NCI-H128 (cell line): ENCODE results near the gene HECTD2.
"Not testable (repeated sequence)": the region's sequence is repeated elsewhere in the genome, so short reads cannot be mapped to it uniquely, and the experiment has no call there.

Experiments
- DNase-seq: peaks from one replicate; lab custom pipeline; 2025; ENCODE audit not compliant: unreplicated experiment; lab: John Stamatoyannopoulos, UW

The HECTD2 gene

DNA sequence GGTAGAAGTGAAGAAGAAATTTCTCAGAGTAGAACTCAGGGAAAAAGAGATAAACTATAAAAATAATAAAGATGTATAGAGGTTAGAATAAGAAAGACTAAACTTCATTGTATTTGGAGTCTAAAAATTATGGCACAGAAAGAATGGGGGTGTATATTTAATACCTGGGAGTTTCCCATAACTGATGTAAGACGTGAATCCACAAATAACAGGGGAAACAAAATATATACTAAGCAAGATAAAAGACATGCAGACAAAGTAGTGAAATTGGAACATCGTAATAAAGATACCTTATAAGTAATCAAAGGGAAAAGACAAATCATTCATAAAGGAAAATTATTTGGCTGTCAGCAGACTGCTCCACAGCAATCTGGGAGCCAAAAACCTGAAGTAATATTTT lies 62.8 kb downstream of the HECTD2 start:
- no peak for DNase-seq

DNA sequence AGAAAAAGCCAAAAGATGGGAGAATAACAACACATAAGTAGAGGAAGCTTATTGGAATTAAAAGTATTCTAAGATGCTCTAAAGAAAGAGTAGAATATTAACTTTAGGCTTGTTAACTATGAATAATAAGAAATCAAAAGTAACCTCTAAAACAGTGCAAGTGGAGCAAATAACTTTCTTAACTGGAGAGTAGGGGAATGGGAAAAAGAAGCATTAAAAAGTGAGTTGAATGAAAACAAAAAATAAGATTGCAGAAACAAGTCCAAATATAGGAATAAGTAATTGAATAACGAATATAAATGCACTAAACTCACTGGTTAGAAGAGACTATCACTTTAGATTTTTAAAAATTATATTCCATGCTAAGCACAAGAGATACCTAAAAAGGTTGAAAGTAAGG lies 63.9 kb downstream of the HECTD2 start:
- no peak for DNase-seq

DNA sequence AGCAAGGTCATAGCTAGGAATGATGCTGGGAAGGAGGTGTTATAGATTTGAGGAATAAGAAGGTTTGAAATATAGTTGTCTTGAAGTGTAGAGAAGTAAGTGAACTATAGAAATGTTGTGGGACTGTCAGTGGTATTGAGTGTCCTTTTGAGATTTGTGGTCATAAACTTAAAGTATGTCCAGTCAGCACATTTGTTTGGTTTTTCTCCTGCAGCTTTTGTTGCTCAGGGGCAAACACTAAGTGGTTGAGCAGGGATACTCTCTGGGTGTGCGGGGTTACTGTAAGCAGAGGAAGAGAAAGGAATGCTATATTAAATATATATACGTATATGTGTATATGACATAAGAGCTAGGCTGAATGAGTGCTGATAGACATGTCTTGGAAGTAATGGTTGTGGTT lies 67.1 kb downstream of the HECTD2 start:
- no peak for DNase-seq

DNA sequence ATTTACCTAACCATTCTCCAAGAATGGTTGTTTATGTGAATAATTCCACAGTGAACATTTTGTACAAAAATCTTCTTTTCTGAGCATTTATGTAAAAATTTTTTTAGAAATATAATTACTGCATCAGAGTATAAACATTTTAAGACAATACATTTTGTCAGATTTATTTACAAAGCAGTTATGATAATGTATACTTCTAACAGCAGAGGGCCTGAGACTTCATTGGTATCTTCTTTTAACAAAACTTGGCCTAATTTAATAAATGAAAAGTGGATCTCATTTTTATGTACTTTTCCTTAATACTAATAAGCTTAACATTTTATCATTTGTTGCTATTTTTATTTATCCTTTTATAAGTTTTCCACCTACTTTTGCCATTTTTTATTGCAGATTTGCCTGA lies 69.4 kb downstream of the HECTD2 start:
- no peak for DNase-seq

- no peak for DNase-seq
These were observed 77.9 kb downstream of the HECTD2 start for GRCh38 chr10:91487911-91488582.

- DNase-seq: no peak
These were observed 83.2 kb downstream of the HECTD2 start for GRCh38 chr10:91493313-91493712.

- no peak for DNase-seq
These were observed 85.3 kb downstream of the HECTD2 start for GRCh38 chr10:91495402-91495801.

DNA sequence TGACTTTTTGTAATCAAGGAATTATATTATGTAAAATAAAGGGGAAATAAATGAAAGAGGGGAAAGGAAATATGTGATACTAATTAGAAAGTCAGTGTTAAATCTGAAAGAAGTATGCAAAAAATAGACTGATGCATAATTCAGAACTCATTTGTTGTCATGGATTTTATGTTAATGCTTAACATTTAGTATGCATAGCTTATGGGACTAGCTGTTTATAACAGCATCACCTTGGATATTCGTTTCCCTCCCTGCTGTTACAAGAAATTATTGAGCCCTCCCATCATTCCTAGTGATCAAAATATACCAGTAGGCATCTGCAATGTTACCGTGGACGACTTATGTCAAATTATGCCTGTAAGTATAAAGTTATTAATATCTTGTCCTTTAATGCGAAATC lies 85.9 kb downstream of the HECTD2 start:
- no peak for DNase-seq

DNA sequence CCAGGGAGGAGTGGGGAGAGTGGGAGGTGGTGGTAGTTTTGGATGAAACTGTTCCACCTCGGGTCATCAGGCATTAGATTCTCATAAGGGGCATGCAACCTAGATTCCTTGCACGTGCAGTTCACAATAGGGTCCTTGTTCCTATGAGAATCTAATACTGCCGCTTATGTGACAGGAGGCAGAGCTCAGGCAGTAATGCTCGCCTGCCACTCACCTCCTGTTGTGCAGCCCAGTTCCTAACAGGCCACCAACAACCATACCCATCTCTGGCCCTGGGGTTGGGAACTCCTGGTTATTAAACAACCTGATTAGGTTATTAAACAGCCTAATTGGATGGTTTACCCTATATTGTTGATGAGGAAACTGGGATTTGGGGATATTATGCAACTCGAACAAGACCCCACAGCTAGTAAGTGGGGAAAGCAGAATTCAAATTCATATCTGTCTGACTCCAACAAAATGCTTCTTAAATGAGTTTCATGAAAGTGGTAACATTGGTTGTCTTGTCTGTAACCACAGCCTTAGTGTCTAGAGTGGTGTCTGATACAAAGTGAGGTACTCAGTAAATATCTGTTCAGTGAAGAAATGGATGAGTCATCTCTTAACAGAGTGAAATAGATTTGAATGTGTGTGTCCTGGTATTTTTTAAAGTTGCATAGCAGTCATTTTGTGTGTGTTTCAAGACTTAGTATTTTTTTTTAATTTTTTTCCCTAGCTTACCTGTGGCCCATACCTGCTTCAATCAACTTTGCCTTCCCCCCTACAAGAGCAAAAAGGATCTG lies 101.6 kb downstream of the HECTD2 start:
- DNase-seq: no peak

DNA sequence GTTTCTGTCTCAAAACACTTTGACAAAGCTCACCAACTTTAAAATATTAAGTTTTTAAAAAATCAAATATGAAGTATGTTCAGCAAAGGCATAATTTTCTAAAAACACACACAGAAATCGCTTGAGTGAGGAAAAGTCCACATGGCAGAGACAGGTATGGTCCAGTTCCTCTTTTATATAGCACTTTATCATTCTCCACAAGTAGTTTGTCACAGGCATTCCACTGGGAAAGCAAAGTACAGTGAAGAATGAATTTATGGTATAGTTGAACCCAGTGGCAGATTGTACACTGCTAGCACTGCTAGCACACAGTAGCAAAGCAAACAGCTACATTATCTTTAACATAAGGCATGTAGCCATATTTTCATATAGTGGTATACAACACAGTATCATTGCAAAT lies 102.3 kb downstream of the HECTD2 start:
- DNase-seq: no peak

- no peak for DNase-seq
These were observed 103.7 kb downstream of the HECTD2 start for GRCh38 chr10:91513598-91514424.

GRCh38 chr10:91514787-91515186 lies 104.6 kb downstream of the HECTD2 start:
- no peak for DNase-seq

DNA sequence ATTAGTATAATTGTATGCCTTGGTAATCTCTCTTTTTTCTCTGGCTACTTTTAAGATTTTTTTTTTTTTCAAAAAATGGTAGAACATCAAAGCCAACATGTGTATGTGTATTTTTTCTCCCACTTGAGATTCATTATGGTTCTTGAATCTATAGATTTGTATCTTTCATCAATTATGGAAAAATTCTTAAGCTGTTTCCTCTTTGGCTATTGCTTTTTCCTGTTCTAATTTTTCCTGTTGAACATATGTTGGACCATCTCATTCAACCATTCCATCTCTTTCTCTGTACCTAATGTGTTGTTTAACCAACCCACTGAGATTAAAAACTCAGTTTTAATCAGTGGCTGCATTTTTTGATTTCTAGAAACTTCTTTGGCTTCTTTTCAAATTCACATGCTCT lies 107.2 kb downstream of the HECTD2 start:
- DNase-seq: no peak

DNA sequence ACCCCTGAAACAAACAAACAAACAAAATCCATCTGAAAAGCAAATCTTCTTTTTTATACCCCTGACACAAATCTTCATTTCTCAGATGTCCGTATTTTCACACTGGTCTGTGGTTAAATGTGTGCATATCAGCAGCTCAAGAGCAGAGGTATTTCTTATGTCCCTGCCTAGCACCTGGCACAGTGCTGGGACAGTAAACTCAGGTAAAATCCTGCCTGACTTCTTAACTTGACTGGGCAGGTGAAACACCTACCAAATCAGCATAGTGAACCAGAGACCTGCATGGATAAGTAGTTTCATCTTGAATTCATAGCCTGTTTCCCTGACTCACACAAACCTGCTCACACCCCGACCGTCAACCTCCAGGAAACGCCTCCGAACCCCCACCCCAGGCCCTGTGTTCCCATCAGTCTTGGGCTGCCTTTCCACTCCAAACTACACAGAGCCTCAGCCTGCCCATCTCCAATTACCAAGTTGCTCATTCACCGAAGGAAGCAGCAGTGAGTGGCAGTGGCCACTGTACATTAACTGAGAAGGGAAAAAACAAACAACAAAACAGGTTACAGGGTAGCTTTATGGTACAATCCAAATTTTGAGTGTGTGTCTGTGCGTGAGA lies 109.9 kb downstream of the HECTD2 start:
- no peak for DNase-seq

- DNase-seq: no peak
These were observed 110.5 kb downstream of the HECTD2 start for GRCh38 chr10:91520661-91521060.

- no peak for DNase-seq
These were observed 111.3 kb downstream of the HECTD2 start for GRCh38 chr10:91521439-91521838.

DNA sequence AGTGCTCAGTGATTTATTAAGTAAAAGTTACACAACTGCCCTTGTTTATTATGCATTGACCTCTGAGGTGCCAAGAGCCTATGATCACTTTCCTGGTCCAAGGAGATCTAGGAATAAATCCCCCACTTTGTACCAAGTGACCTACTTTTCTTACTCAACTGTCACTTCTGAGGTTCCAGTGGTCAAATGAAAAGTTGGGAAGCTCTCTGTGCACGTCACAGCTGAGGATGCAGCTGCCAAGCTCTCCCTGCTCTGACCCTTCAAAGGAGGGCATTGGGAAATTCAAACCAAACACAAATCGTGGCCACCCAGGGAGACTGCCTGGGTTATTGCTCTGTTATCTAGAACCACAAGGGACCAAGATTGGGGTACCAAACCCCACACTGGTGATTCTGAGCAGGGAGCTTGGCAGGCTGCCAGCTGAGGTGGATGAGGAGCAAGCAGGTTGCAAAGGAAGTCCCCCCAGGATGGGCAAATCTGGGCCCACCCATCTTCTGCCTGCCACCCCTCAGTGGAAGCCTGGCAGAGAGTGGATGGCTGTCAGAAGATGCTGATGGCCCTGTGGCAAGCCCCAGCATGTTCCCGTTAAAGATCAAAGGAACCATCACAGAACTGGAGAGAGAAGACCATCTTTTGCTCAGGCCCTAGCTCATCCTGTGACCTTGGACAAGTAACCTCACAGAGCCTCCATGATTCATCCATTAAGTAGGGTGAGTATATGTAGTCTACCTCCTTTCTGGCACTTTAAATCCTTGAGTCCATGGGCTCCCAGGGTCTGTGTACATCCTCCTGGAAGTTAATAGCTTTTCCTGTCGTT lies 116.0 kb downstream of the HECTD2 start:
- DNase-seq: no peak

GRCh38 chr10:91528080-91528479 lies 117.9 kb downstream of the HECTD2 start:
- DNase-seq: no peak

DNA sequence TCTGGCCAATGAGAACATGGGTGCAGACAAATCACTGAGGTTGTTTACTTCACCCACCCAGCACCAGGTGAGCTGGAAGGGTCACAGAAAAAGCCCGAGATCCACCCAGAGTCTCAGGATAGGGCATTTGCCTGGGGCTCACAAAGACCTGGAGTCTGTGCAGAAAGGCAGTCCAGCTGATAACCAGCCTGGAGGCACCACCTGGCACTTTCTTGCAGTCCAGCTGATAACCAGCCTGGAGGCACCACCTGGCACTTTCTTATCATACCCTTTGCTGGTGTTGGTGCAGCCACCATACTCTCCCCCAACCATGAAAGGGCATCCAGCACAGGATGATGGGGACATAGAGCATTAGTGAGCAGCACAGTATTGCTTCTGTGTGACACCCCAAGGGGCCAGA lies 118.6 kb downstream of the HECTD2 start:
- DNase-seq: no peak

DNA sequence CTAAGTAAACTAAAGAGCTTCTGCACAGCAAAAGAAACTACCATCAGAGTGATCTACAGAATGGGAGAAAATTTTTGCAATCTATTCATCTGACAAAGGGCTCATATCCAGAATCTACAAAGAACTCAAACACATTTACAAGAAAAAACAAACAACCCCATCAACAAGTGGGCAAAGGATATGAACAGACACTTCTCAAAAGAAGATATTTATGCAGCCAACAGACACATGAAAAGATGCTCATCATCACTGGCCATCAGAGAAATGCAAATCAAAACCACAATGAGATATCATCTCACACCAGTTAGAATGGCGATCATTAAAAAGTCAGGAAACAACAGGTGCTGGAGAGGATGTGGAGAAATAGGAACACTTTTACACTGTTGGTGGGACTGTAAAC lies 124.6 kb downstream of the HECTD2 start:
- DNase-seq: not testable (repeated sequence)

- no peak for DNase-seq
These were observed 126.0 kb downstream of the HECTD2 start for GRCh38 chr10:91536111-91536510.
